ENCODE results near the gene WDR27. TPM values are rescaled to one million over a fixed set of nuclear protein-coding genes. Genes with fewer than 3 reads are reported as not detected.
A peak's percentile ranks its signal among the peaks of the same experiment; 100 is the strongest.

WDR27 gene
- total RNA-seq, 6 donors from 2014 or later: 20.1 to 80.7 (median 40.3) TPM

DNA sequence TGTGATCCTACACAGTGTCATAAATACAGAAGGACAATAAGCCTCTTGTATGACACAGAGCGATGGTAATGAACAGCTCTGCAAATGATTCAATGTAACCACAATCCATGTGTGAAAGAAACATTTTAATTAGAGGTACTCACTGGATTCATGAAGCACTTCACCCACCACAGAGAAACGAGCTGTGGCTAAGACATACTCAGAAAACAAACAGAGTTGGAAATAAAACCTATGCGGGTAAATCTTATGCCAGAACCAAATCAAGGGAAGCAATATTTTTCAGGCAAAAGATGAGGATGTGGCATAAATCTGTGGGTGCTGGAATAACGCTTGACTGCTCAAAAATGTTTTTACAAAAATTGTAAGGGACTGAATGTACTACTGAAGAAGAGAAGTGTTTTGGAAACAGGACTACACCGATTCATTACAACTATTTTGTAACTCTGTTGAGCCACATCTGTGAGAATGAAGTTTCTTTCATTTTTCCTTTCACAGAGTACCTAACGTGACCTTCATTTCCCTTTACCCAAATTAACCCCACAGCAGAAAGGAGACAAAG lies 112.1 kb downstream of the WDR27 start:
- TF ChIP-seq POLR2A (IDR thresholded peaks at IDR 0.05) (no peak), POLR2AphosphoS5 (IDR thresholded peaks at IDR 0.05) (no peak), EP300 (IDR thresholded peaks at IDR 0.05) (peak in 1 of 4 donors; percentile 10)
- TF ChIP-seq, protein P1, sequence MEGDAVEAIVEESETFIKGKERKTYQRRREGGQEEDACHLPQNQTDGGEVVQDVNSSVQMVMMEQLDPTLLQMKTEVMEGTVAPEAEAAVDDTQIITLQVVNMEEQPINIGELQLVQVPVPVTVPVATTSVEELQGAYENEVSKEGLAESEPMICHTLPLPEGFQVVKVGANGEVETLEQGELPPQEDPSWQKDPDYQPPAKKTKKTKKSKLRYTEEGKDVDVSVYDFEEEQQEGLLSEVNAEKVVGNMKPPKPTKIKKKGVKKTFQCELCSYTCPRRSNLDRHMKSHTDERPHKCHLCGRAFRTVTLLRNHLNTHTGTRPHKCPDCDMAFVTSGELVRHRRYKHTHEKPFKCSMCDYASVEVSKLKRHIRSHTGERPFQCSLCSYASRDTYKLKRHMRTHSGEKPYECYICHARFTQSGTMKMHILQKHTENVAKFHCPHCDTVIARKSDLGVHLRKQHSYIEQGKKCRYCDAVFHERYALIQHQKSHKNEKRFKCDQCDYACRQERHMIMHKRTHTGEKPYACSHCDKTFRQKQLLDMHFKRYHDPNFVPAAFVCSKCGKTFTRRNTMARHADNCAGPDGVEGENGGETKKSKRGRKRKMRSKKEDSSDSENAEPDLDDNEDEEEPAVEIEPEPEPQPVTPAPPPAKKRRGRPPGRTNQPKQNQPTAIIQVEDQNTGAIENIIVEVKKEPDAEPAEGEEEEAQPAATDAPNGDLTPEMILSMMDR (IDR thresholded peaks at IDR 0.05): no peak
- Histone ChIP-seq H3K27ac (peak overlapping the region in 3 of 4 donors; percentile 11 to 52 (median 24)), H3K27me3 (no peaks in the 10 kb centered on the region), H3K4me3 (no peak overlapping the region), H3K36me3 (no peaks in the 10 kb centered on the region), H3K4me1 (peaks cover 0 to 10% (median 3%) of the 10 kb centered on the region in 4 donors), H3K9me3 (no peaks in the 10 kb centered on the region)
- WGBS, 2 donors: 54 to 67% methylated on average over 6 of the region's 6 CpGs
- ATAC-seq (ENCODE audit: low FRiP score in 2 of 2): peak in 1 of 2 donors; percentile 34
- DNase-seq: no peak

DNA sequence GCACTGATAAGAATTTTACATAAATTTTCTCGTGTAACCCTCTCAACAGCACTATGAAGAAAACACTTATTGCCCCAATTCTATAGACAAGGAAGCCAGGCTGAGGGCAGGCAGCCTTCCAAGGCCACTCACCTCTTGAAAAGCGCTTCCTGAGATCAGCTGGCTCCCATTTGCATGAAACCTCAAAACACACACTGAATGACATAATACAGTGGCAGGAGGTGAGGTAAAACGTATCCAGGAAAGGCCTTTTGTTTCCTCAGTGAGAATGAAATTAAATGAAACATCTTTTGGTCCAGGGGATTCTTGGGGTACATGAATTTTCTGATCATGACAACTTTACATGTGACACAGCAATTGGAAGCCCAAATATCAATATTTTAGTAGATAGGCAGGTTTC lies 112.5 kb downstream of the WDR27 start:
- H3K27me3 ChIP-seq: no peaks in the 10 kb centered on the region
- ATAC-seq (ENCODE audit: low FRiP score in 2 of 2) (no peak), DNase-seq (no peak)
- no peaks in the 10 kb centered on the region for H3K9me3 ChIP-seq
- TF ChIP-seq POLR2A (IDR thresholded peaks at IDR 0.05) (no peak), POLR2AphosphoS5 (IDR thresholded peaks at IDR 0.05) (no peak), EP300 (IDR thresholded peaks at IDR 0.05) (no peak)
- TF ChIP-seq, protein P1 (IDR thresholded peaks at IDR 0.05): no peak
- H3K36me3 ChIP-seq: no peaks in the 10 kb centered on the region
- no peak overlapping the region for H3K4me3 ChIP-seq
- peak overlapping the region in 3 of 4 donors; percentile 11 to 52 (median 24) for H3K27ac ChIP-seq
- H3K4me1 ChIP-seq: peaks cover 0 to 10% (median 3%) of the 10 kb centered on the region in 4 donors
- 26 to 47% methylated on average over 3 of the region's 3 CpGs for WGBS, 2 donors

DNA sequence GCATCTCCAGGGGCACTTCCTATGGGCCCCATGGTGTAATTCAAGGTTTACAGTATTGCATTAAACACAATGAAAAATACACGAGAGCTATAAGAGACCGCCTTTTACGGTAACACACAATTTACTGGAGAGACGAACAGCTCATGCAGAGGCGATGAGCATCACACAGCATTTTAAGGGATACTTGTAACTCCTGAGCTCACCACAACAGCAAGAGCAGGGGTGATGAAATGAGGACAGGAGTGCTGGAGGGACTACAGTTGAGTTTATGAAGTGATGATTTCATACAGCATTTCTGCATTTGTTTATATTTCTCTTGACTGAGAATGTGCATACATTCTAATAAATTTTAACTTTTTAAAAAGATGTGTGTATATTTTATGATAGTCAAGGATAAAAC lies 113.9 kb downstream of the WDR27 start:
- ATAC-seq (ENCODE audit: low FRiP score in 2 of 2) (no peak), DNase-seq (no peak)
- Histone ChIP-seq H3K4me1 (peaks cover 0 to 10% (median 3%) of the 10 kb centered on the region in 4 donors), H3K27ac (no peak overlapping the region), H3K36me3 (no peaks in the 10 kb centered on the region), H3K27me3 (no peaks in the 10 kb centered on the region), H3K4me3 (no peak overlapping the region), H3K9me3 (no peaks in the 10 kb centered on the region)
- TF ChIP-seq POLR2A (IDR thresholded peaks at IDR 0.05) (no peak), EP300 (IDR thresholded peaks at IDR 0.05) (no peak), POLR2AphosphoS5 (IDR thresholded peaks at IDR 0.05) (no peak)
- TF ChIP-seq, protein P1 (IDR thresholded peaks at IDR 0.05): no peak
- 99% methylated on average over 5 of the region's 5 CpGs for WGBS, 2 donors

DNA sequence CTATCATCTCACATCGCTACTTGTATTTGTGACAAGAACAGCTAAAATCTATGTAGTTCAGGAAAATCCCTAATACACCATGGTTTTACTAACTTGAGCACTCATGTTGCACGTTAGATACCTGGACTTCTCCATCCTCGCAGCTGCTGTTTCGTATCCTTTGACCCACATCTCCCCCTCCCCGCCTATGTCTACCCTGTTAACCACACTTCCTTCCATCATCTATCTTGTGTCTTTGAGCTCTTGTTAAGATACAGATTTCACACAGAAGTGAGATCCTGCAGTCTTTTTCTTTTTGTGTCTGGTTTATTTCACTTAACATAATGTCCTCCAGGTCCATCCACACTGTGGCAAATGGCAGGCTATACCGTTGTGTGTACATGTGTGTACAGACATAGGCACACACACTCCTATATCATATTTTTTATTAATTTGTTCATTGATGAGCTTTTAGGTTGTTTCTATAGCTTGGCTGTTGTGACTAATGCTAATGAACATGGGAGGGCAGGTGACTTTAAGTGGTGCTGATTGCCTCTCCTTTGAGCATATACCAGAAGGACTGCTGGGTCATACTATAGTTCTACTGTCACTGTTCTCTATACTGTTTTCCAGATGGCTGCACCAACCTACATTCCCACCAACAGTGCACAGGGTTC lies 117.8 kb downstream of the WDR27 start:
- no peaks in the 10 kb centered on the region for H3K36me3 ChIP-seq
- no peak for ATAC-seq (ENCODE audit: low FRiP score in 2 of 2)
- H3K27ac ChIP-seq: no peak overlapping the region
- DNase-seq: no peak
- TF ChIP-seq POLR2AphosphoS5 (IDR thresholded peaks at IDR 0.05): no peak
- no peak for TF ChIP-seq POLR2A (IDR thresholded peaks at IDR 0.05)
- no peak for TF ChIP-seq EP300 (IDR thresholded peaks at IDR 0.05)
- TF ChIP-seq, protein P1 (IDR thresholded peaks at IDR 0.05): no peak
- H3K27me3 ChIP-seq: no peaks in the 10 kb centered on the region
- peaks cover 0 to under 1% (median under 1%) of the 10 kb centered on the region in 4 donors for H3K4me1 ChIP-seq
- no peaks in the 10 kb centered on the region for H3K9me3 ChIP-seq
- H3K4me3 ChIP-seq: no peak overlapping the region
- 58 to 80% methylated on average over 6 of the region's 6 CpGs for WGBS, 2 donors
